Body of pancreas (tissue), 4 donors: ENCODE results near the gene ARHGAP26.

ENCODE experiments used
- CTCF ChIP-seq, 7 experiments: fragments of 450-650 bp in 4 of 7; fragments of 200-600 bp in 3 of 7; sonication (generic) in 3 of 7; IDR thresholded peaks; one replicate each; pipeline ENCODE4 v1.5.1; 2016 to 2019; ENCODE audit warnings: antibody characterized with exemption in 7 of 7
- POLR2A ChIP-seq, 3 donors: fragments of 450-650 bp; IDR thresholded peaks; one replicate each; pipeline ENCODE4 v1.6.1; 2016; ENCODE audit warnings: antibody characterized with exemption in 3 of 3, mild to moderate bottlenecking in 2 of 3

- no peak for TF ChIP-seq CTCF (IDR thresholded peaks at IDR 0.05)
- TF ChIP-seq POLR2A (IDR thresholded peaks at IDR 0.05) = no peak
These were observed 130.8 kb downstream of the ARHGAP26 start for GRCh38 chr5:142900927-142901326.
